Bronchus fibroblast of lung (primary cell): ENCODE data around the gene PTPN3. TPM values are rescaled to one million over a fixed set of nuclear protein-coding genes. Genes with fewer than 3 reads are reported as not detected.

ENCODE experiments used
- total RNA-seq: library from RNA; depleted of rRNA; stranded (reverse); fragments of >200 nt; gene quantifications from 2 replicates; pipeline ENCODE4 v1.2.3, GENCODE V29; 2015

PTPN3 gene, protein sequence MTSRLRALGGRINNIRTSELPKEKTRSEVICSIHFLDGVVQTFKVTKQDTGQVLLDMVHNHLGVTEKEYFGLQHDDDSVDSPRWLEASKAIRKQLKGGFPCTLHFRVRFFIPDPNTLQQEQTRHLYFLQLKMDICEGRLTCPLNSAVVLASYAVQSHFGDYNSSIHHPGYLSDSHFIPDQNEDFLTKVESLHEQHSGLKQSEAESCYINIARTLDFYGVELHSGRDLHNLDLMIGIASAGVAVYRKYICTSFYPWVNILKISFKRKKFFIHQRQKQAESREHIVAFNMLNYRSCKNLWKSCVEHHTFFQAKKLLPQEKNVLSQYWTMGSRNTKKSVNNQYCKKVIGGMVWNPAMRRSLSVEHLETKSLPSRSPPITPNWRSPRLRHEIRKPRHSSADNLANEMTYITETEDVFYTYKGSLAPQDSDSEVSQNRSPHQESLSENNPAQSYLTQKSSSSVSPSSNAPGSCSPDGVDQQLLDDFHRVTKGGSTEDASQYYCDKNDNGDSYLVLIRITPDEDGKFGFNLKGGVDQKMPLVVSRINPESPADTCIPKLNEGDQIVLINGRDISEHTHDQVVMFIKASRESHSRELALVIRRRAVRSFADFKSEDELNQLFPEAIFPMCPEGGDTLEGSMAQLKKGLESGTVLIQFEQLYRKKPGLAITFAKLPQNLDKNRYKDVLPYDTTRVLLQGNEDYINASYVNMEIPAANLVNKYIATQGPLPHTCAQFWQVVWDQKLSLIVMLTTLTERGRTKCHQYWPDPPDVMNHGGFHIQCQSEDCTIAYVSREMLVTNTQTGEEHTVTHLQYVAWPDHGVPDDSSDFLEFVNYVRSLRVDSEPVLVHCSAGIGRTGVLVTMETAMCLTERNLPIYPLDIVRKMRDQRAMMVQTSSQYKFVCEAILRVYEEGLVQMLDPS
- total RNA-seq = 1.3 and 1.6 TPM in 2 replicates

DNA sequence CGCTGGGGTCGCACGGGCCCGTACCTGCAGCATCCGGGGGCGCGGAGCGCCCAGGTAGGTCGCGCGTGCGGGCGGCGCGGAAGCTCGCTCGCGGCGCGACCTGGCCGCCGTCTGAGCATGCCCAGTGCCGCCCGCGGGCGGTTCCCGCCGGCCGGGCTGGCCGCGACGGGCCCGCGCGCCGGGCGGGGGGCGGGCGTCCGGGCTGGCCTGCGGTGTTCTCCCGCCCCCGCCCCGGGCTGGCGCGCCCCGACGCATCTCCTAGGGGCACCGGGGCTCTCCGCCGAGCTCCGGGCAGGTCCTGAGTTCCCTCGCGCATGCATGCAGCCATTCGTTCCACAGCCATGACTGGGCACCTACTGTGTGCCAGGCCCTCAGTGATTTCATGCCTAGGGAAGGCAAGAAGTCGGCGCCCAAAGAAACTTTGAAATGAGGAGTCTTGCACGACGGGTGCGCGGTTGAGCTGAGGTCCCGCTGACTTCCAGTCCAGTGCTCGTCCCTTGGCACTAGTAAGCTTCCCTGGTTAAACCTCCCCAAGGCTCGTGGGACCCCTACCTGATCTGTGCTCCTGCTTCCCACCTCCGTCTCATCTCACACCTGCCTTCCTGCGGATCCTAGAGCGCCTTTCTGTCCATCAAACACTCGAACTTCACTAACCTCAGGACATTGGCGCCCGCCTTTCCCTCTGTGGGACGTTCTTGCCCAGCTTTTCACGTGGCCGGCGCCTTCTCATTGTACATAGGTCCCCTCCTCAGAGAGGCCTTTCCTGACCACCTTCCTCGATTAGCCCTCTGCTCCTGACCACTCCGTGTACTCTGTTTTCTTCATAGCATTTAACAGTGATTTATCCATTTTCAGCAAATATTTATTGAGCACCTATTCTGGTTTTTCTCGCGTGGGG, at the start of gene PTPN3:
Gene PTPN3, minus strand, starts transcription at position 113 of the 898 bp plus-strand sequence. CDS start 34,873 bp downstream, outside the sequence.

Other genes starting within 250 kb of the PTPN3 start
- gene EPB41L4B, start 177.2 kb downstream of the PTPN3 start, total RNA-seq = 0.45 and 0.50 TPM in 2 replicates